Measurements from ENCODE around the gene KLHL18.
"Not testable (repeated sequence)": the region's sequence is repeated elsewhere in the genome, so short reads cannot be mapped to it uniquely, and the experiment has no call there.

Gene KLHL18

GRCh38 chr3:47276558-47276957 lies 6.2 kb upstream of the KLHL18 start:
- DNase-seq: no peak

- no peak for DNase-seq
These were observed 2.2 kb upstream of the KLHL18 start for GRCh38 chr3:47280519-47280918.

GRCh38 chr3:47283193-47283537 lies 421 bp downstream of the KLHL18 start:
- DNase-seq: no peak

- no peak for DNase-seq
These were observed 1.0 kb downstream of the KLHL18 start for GRCh38 chr3:47283591-47284364.

GRCh38 chr3:47288966-47289910 lies 6.5 kb downstream of the KLHL18 start:
- no peak for DNase-seq

- DNase-seq: no peak
These were observed 8.5 kb downstream of the KLHL18 start for GRCh38 chr3:47291158-47291753.

- DNase-seq: not testable (repeated sequence)
These were observed 9.1 kb downstream of the KLHL18 start for GRCh38 chr3:47291754-47292420.

- DNase-seq: no peak
These were observed 11.1 kb downstream of the KLHL18 start for GRCh38 chr3:47293822-47294221.

- DNase-seq: no peak
These were observed 11.6 kb downstream of the KLHL18 start for GRCh38 chr3:47294392-47294791.

GRCh38 chr3:47295322-47295721 lies 12.6 kb downstream of the KLHL18 start:
- DNase-seq: no peak

- no peak for DNase-seq
These were observed 13.2 kb downstream of the KLHL18 start for GRCh38 chr3:47295976-47296375.

- DNase-seq: no peak
These were observed 14.0 kb downstream of the KLHL18 start for GRCh38 chr3:47296562-47297302.

GRCh38 chr3:47298439-47298838 lies 15.7 kb downstream of the KLHL18 start:
- DNase-seq: no peak

- DNase-seq: no peak
These were observed 16.9 kb downstream of the KLHL18 start for GRCh38 chr3:47299381-47300318.

- DNase-seq: no peak
These were observed 18.7 kb downstream of the KLHL18 start for GRCh38 chr3:47301456-47301855.

GRCh38 chr3:47306022-47306421 lies 23.3 kb downstream of the KLHL18 start:
- no peak for DNase-seq

GRCh38 chr3:47309231-47309630 lies 26.5 kb downstream of the KLHL18 start:
- not testable (repeated sequence) for DNase-seq

GRCh38 chr3:47310391-47310790 lies 27.6 kb downstream of the KLHL18 start:
- DNase-seq: no peak

- DNase-seq: no peak
These were observed 30.8 kb downstream of the KLHL18 start for GRCh38 chr3:47313341-47314055.

- no peak for DNase-seq
These were observed 31.5 kb downstream of the KLHL18 start for GRCh38 chr3:47314056-47314764.
